Kidney (tissue), 14 donors: ENCODE measurements around the gene STARD5. TPM values are rescaled to one million over a fixed set of nuclear protein-coding genes. Genes with fewer than 3 reads are reported as not detected.
"Not testable (repeated sequence)": the region's sequence is repeated elsewhere in the genome, so short reads cannot be mapped to it uniquely, and the experiment has no call there.

Source experiments
- DNase-seq, 5 donors: peaks; one replicate each; pipeline ENCODE4 v3.0.0-alpha.2; 2013 to 2020
- FAIRE-seq: peaks from 2 replicates; lab custom pipeline; 2012; peaks lifted over from hg19 to GRCh38; lab: Jason Lieb, UNC
- H3K27ac ChIP-seq, 2 donors: one replicate each; pipeline ENCODE4 v1.7.0; 2013; ENCODE audit warnings: low read depth in 2 of 2, low read length in 2 of 2, inconsistent platforms in 1 of 2
- H3K27me3 ChIP-seq: one replicate; pipeline ENCODE4 v1.7.1; 2013; ENCODE audit warnings: low read length, inconsistent platforms; ENCODE audit not compliant: control insufficient read depth, insufficient read depth
- H3K36me3 ChIP-seq, 3 donors: one replicate each; pipeline versions ENCODE4 v1.7.0 to v1.7.1; 2013; ENCODE audit warnings: low read length in 3 of 3, control low read depth in 1 of 3, inconsistent platforms in 1 of 3; ENCODE audit not compliant: insufficient read depth in 3 of 3, control insufficient read depth in 2 of 3
- H3K4me1 ChIP-seq, 3 donors: one replicate each; pipeline versions ENCODE4 v1.7.0 to v1.7.1; 2013; ENCODE audit warnings: low read length in 3 of 3, inconsistent platforms in 1 of 3, low read depth in 1 of 3; ENCODE audit not compliant: control insufficient read depth in 2 of 3, insufficient read depth in 2 of 3
- H3K4me3 ChIP-seq, 3 donors: one replicate each; pipeline versions ENCODE4 v1.7.0 to v1.8.1; 2013; ENCODE audit warnings: low read length in 3 of 3, control low read depth in 1 of 3, inconsistent platforms in 1 of 3
- H3K9ac ChIP-seq, 3 donors: one replicate each; pipeline versions ENCODE4 v1.7.0 to v1.7.1; 2013; ENCODE audit warnings: low read length in 3 of 3, control low read depth in 1 of 3, inconsistent platforms in 1 of 3
- H3K9me3 ChIP-seq, 3 donors: one replicate each; pipeline versions ENCODE4 v1.7.0 to v1.7.1; 2013; ENCODE audit warnings: low read length in 3 of 3, control low read depth in 1 of 3, inconsistent platforms in 1 of 3; ENCODE audit not compliant: control insufficient read depth in 2 of 3, insufficient read depth in 1 of 3
- intact Hi-C: fragments of 100-400 bp; cut with DNase I; formaldehyde crosslinking; loops from one replicate; pipeline ENCODE4 v1.11.1; 2022
- polyA plus RNA-seq: library from polyadenylated mRNA; stranded (reverse); fragments of 350-450 nt; fragmentation: Illumina TruSeq; extraction: RNeasy Lipid Tissue Mini Kit (QIAGEN cat#74804); gene quantifications from one replicate; pipeline ENCODE4 v1.2.3, GENCODE V29; 2014; ENCODE audit warnings: low read depth, low replicate concordance; ENCODE audit not compliant: insufficient read depth
- total RNA-seq: library from RNA; stranded (reverse); fragmentation: NEBNext Ultra II Directional; extraction: Animal tissue kit (Norgen Biotek cat#: 25700); gene quantifications from one replicate; pipeline ENCODE4 v1.2.1, GENCODE V29; 2021
- TF ChIP-seq, protein P1 (sequence below): IDR thresholded peaks from 3 replicates; pipeline ENCODE4 v1.5.1; 2012; ENCODE audit warnings: mild to moderate bottlenecking, moderate library complexity, borderline replicate concordance; ENCODE audit not compliant: insufficient read depth; ENCODE audit errors: extremely low read depth
- donor health status: control.
- donor health status: control.
- donor health status: control.
- donor health status: control.
- donor health status: control.
- donor health status: DM: yes; HTN: yes; CAD: no.
- donor health status: Normal renal cell carcinoma (clear cell type).

The STARD5 gene
- total and polyA plus RNA-seq, 2 donors from 2014 or later = 3.2 to 4.1 TPM

DNA sequence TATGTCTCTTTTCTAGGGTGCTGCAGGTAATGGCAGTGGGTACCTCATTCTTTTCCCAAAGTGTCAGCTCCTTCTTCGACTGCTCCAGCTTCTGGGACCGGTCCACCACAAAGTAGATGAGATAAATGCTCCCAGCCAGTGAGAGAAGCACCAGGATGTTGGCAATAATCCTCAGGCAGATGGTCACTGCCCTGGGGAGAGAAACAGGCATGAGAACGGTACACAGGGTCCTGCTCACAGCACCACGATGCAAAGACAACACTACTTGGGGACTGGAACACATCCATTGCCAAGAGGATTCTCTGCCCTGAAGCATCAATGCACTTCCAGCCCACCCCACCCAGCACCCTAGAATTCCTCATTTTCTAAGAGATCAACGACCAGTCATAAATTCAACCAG is 27.7 kb upstream of the STARD5 start:
- Histone ChIP-seq H3K4me3 (no peak overlapping the region), H3K9ac (no peak overlapping the region), H3K9me3 (no peaks in the 10 kb centered on the region), H3K4me1 (no peaks in the 10 kb centered on the region), H3K36me3 (no peaks in the 10 kb centered on the region), H3K27me3 (no peaks in the 10 kb centered on the region), H3K27ac (no peak overlapping the region)
- TF ChIP-seq, protein P1, sequence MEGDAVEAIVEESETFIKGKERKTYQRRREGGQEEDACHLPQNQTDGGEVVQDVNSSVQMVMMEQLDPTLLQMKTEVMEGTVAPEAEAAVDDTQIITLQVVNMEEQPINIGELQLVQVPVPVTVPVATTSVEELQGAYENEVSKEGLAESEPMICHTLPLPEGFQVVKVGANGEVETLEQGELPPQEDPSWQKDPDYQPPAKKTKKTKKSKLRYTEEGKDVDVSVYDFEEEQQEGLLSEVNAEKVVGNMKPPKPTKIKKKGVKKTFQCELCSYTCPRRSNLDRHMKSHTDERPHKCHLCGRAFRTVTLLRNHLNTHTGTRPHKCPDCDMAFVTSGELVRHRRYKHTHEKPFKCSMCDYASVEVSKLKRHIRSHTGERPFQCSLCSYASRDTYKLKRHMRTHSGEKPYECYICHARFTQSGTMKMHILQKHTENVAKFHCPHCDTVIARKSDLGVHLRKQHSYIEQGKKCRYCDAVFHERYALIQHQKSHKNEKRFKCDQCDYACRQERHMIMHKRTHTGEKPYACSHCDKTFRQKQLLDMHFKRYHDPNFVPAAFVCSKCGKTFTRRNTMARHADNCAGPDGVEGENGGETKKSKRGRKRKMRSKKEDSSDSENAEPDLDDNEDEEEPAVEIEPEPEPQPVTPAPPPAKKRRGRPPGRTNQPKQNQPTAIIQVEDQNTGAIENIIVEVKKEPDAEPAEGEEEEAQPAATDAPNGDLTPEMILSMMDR = no peak
- DNase-seq = no peak
- no peak for FAIRE-seq
- intact Hi-C loops = no loop called here

DNA sequence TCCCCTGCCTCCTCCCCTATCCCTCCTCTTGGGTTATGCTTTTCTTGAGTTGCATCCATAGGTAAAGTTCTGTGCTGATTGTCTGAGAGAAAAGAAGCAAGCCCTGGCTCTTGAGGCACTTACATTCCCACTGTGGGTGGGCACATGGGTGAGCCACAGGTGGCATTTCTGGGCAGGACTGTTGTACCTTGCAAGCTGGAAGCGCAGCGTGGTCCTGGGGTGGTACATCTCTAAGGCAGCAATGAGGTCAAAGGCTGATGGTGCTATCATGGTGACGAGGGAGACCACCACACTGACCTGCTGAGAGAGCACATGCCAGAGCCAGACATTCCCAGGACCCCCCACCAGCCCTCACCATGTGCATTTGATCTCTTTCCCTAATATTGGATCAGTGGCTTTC is 25.3 kb upstream of the STARD5 start:
- Histone ChIP-seq H3K36me3 (no peaks in the 10 kb centered on the region), H3K4me3 (no peak overlapping the region), H3K27ac (no peak overlapping the region), H3K9ac (no peak overlapping the region), H3K4me1 (no peaks in the 10 kb centered on the region), H3K9me3 (no peaks in the 10 kb centered on the region), H3K27me3 (no peaks in the 10 kb centered on the region)
- intact Hi-C loops = no loop called here
- DNase-seq (no peak), FAIRE-seq (no peak)
- TF ChIP-seq, protein P1 = no peak

DNA sequence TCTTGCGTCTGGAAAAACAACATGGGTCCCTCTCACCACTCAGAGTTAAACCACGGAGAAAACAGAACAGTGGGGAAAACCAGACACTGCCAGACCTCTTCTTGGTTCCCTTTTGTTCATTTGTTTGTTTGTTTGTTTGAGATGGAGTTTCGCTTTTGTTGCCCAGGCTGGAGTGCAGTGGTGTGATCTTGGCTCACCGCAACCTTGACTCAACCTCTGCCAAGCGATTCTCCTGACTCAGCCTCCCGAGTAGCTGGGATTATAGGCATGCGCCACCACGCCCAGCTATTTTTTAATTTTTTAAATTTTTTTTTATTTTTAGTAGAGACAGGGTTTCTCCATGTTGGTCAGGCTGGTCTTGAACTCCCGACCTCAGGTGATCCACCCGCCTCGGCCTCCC is 24.8 kb upstream of the STARD5 start:
- intact Hi-C loops, H3K4me3 ChIP-seq, FAIRE-seq, H3K27me3 ChIP-seq, H3K9ac ChIP-seq, H3K36me3 ChIP-seq, H3K9me3 ChIP-seq, H3K4me1 ChIP-seq, H3K27ac ChIP-seq, DNase-seq: not testable (repeated sequence)

DNA sequence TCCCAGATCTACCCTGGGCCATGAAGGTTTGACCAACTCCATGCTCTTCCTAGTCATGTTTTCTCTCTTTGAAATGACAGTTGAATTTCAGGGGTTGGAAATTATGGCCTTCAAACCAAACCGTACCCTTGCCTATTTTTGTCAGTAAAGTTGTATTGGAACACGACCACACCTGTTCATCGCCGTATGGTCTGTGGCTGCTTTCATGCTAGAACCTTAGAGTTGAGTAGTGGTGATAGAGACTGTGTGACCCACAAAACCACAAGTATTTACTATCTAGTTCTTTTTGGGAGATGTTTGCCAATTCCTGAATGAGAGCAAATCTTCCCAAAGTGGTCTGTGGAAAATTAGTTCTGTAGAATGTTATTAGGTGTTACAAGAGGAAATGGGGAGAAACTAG is 24.0 kb upstream of the STARD5 start:
- no peaks in the 10 kb centered on the region for H3K36me3 ChIP-seq
- no peak overlapping the region for H3K27ac ChIP-seq
- TF ChIP-seq, protein P1 = no peak
- no peak for DNase-seq
- no peak overlapping the region for H3K4me3 ChIP-seq
- no peaks in the 10 kb centered on the region for H3K4me1 ChIP-seq
- H3K9me3 ChIP-seq = no peaks in the 10 kb centered on the region
- intact Hi-C loops = no loop called here
- FAIRE-seq = no peak
- no peak overlapping the region for H3K9ac ChIP-seq
- no peaks in the 10 kb centered on the region for H3K27me3 ChIP-seq
